ENCODE results near the gene TKTL1. TPM values are rescaled to one million over a fixed set of nuclear protein-coding genes. Genes with fewer than 3 reads are reported as not detected.

TKTL1 gene
- total and polyA plus RNA-seq, 11 donors, result 2.0 to 13.4 (median 7.7) TPM

DNA sequence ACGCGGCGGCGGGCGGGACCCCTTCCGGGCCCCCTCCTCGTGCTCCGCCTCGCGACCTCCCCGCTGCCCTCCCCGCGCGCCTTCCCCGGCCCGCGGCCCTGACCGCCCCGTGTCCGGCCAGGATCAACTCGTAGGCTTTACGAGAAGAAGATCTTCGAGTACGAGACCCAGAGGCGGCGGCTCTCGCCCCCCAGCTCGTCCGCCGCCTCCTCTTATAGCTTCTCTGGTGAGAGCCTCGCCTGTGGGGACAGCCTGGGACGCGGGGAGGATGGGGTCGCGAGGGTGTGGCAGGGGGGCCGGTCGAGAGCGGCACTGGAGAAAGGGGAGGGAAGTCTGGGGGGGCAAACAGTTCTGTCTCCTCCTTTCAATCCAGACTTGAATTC, 84.0 kb downstream of the TKTL1 start:
- peak overlapping the region; percentile 95 to 100 (median 98) for H3K27ac ChIP-seq
- peak in 1 of 4 donors; percentile 1 for ATAC-seq
- H3K4me3 ChIP-seq, result peak overlapping the region; percentile 67 to 97 (median 82)
- peaks cover 0 to 8% (median 0%) of the 10 kb centered on the region in 12 donors for H3K9me3 ChIP-seq
- TF ChIP-seq POLR2A (IDR thresholded peaks at IDR 0.05), result no peak
- TF ChIP-seq CTCF (IDR thresholded peaks at IDR 0.05), result no peak
- intact Hi-C loops (cut with DNase I), result loop anchor here in 2 of 10 donors (5.0 to 10.0 kb wide), 2 partner anchors 55 to 148 kb away; partner anchors contain the start of gene GDI1 (in 1 of the 2)
- H3K4me1 ChIP-seq, result peaks cover 0 to 30% (median 10%) of the 10 kb centered on the region in 12 donors
- 0 to 49% (median 18%) methylated on average over 37 to 38 of the region's 38 CpGs for WGBS, 4 donors
- H3K27me3 ChIP-seq, result no peaks in the 10 kb centered on the region
- peaks cover 0 to 18% (median 5%) of the 10 kb centered on the region in 9 donors for H3K36me3 ChIP-seq
- no peak for DNase-seq

Other genes starting within 250 kb of the TKTL1 start
- 10 to 100 TPM; 24.6 to 83.3 (median 37.1) TPM for gene MECP2, start 198.1 kb upstream of the TKTL1 start, total RNA-seq
- gene MECP2, start 198.1 kb upstream of the TKTL1 start, polyA plus RNA-seq, result 10 to 100 TPM; 22.7 to 28.6 TPM
- not detected for gene OPN1LW, start 151.6 kb upstream of the TKTL1 start, total RNA-seq
- not detected for gene OPN1LW, start 151.6 kb upstream of the TKTL1 start, polyA plus RNA-seq
- not detected for gene OPN1MW, start 113.2 kb upstream of the TKTL1 start, total RNA-seq
- gene OPN1MW, start 113.2 kb upstream of the TKTL1 start, polyA plus RNA-seq, result not detected
- not detected for gene OPN1MW2, start 76.0 kb upstream of the TKTL1 start, total RNA-seq
- not detected for gene OPN1MW2, start 76.0 kb upstream of the TKTL1 start, polyA plus RNA-seq
- not detected for gene OPN1MW3, start 38.2 kb upstream of the TKTL1 start, total RNA-seq
- gene OPN1MW3, start 38.2 kb upstream of the TKTL1 start, polyA plus RNA-seq, result not detected
- gene TEX28, start 671 bp upstream of the TKTL1 start, total RNA-seq, result not detected
- not detected for gene TEX28, start 671 bp upstream of the TKTL1 start, polyA plus RNA-seq
- 100 to 1,000 TPM; 155 to 465 (median 234) TPM for gene FLNA, start 78.8 kb downstream of the TKTL1 start, total RNA-seq
- 100 to 1,000 TPM; 226 to 274 TPM for gene FLNA, start 78.8 kb downstream of the TKTL1 start, polyA plus RNA-seq
- 10 to 100 TPM; 37.6 to 76.8 (median 52.8) TPM for gene EMD, start 83.5 kb downstream of the TKTL1 start, total RNA-seq
- gene EMD, start 83.5 kb downstream of the TKTL1 start, polyA plus RNA-seq, result 100 to 1,000 TPM in 1 of 2 donors, 10 to 100 TPM in 1; 71.9 to 152 TPM
- gene RPL10, start 102.6 kb downstream of the TKTL1 start, total RNA-seq, result 1,000 to 10,000 TPM; 1,381 to 3,072 (median 2,052) TPM
- gene RPL10, start 102.6 kb downstream of the TKTL1 start, polyA plus RNA-seq, result 1,000 to 10,000 TPM; 2,362 to 5,995 TPM
- 100 to 1,000 TPM in 2 of 9 donors, 10 to 100 TPM in 7; 26.7 to 117 (median 43.8) TPM for gene DNASE1L1, start 113.5 kb downstream of the TKTL1 start, total RNA-seq
- 10 to 100 TPM; 27.7 to 57.1 TPM for gene DNASE1L1, start 113.5 kb downstream of the TKTL1 start, polyA plus RNA-seq
- 10 to 100 TPM; 29.1 to 38.6 (median 34.5) TPM for gene TAFAZZIN, start 115.7 kb downstream of the TKTL1 start, total RNA-seq
- 10 to 100 TPM; 27.2 to 51.1 TPM for gene TAFAZZIN, start 115.7 kb downstream of the TKTL1 start, polyA plus RNA-seq
- gene ATP6AP1, start 132.9 kb downstream of the TKTL1 start, total RNA-seq, result 100 to 1,000 TPM in 2 of 9 donors, 10 to 100 TPM in 7; 67.7 to 127 (median 84.2) TPM
- gene ATP6AP1, start 132.9 kb downstream of the TKTL1 start, polyA plus RNA-seq, result 100 to 1,000 TPM in 1 of 2 donors, 10 to 100 TPM in 1; 33.8 to 111 TPM
- 100 to 1,000 TPM in 2 of 9 donors, 10 to 100 TPM in 7; 73.6 to 105 (median 92.2) TPM for gene GDI1, start 141.4 kb downstream of the TKTL1 start, total RNA-seq
- gene GDI1, start 141.4 kb downstream of the TKTL1 start, polyA plus RNA-seq, result 100 to 1,000 TPM in 1 of 2 donors, 10 to 100 TPM in 1; 77.1 to 152 TPM
- 10 to 100 TPM; 27.7 to 65.1 (median 41.2) TPM for gene FAM50A, start 148.3 kb downstream of the TKTL1 start, total RNA-seq
- 100 to 1,000 TPM; 118 to 119 TPM for gene FAM50A, start 148.3 kb downstream of the TKTL1 start, polyA plus RNA-seq
- 10 to 100 TPM in 7 of 9 donors, 1 to 10 TPM in 2; 4.7 to 46.6 (median 15.3) TPM for gene PLXNA3, start 162.5 kb downstream of the TKTL1 start, total RNA-seq
- 10 to 100 TPM in 1 of 2 donors, 1 to 10 TPM in 1; 8.7 to 12.2 TPM for gene PLXNA3, start 162.5 kb downstream of the TKTL1 start, polyA plus RNA-seq
- gene LAGE3, start 183.5 kb downstream of the TKTL1 start, total RNA-seq, result 10 to 100 TPM; 16.2 to 23.6 (median 18.9) TPM
- gene LAGE3, start 183.5 kb downstream of the TKTL1 start, polyA plus RNA-seq, result 10 to 100 TPM; 15.1 to 26.8 TPM
- gene UBL4A, start 190.8 kb downstream of the TKTL1 start, total RNA-seq, result 10 to 100 TPM; 40.6 to 92.8 (median 53.7) TPM
- 10 to 100 TPM; 34.6 to 72.8 TPM for gene UBL4A, start 190.8 kb downstream of the TKTL1 start, polyA plus RNA-seq
- 10 to 100 TPM in 8 of 9 donors, 1 to 10 TPM in 1; 8.3 to 33.3 (median 15.5) TPM for gene SLC10A3, start 194.8 kb downstream of the TKTL1 start, total RNA-seq
- gene SLC10A3, start 194.8 kb downstream of the TKTL1 start, polyA plus RNA-seq, result 10 to 100 TPM; 12.2 to 50.6 TPM
- 10 to 100 TPM; 36.2 to 82.6 (median 48.6) TPM for gene FAM3A, start 220.4 kb downstream of the TKTL1 start, total RNA-seq
- 10 to 100 TPM; 66.1 to 72.2 TPM for gene FAM3A, start 220.4 kb downstream of the TKTL1 start, polyA plus RNA-seq

Data from heart left ventricle (tissue), 16 donors.